Hematopoietic multipotent progenitor cell treated with erythropoietin and hydrocortisone succinate and interleukin-3 and kit ligand, for 8 days (in vitro differentiated cells): ENCODE data around the gene ZFPM1.
"Not testable (repeated sequence)": the region's sequence is repeated elsewhere in the genome, so short reads cannot be mapped to it uniquely, and the experiment has no call there.

Experiments
- DNase-seq: peaks from one replicate; pipeline ENCODE4 v3.0.0-alpha.2; 2015

The ZFPM1 gene

GRCh38 chr16:88482630-88483391 lies 29.7 kb downstream of the ZFPM1 start:
- DNase-seq: peak; percentile 60

GRCh38 chr16:88483392-88483641 lies 30.2 kb downstream of the ZFPM1 start:
- no peak for DNase-seq

- DNase-seq: no peak
Observed at GRCh38 chr16:88484505-88485365, 31.7 kb downstream of the ZFPM1 start.

- DNase-seq: not testable (repeated sequence)
Observed at GRCh38 chr16:88485366-88485741, 32.3 kb downstream of the ZFPM1 start.

- no peak for DNase-seq
Observed at GRCh38 chr16:88486398-88487123, 33.5 kb downstream of the ZFPM1 start.

GRCh38 chr16:88487124-88487432 lies 34.0 kb downstream of the ZFPM1 start:
- DNase-seq: no peak

GRCh38 chr16:88487920-88488851 lies 35.1 kb downstream of the ZFPM1 start:
- DNase-seq: no peak

- DNase-seq: no peak
Observed at GRCh38 chr16:88489163-88489741, 36.2 kb downstream of the ZFPM1 start.

- no peak for DNase-seq
Observed at GRCh38 chr16:88491001-88491559, 38.0 kb downstream of the ZFPM1 start.

- peak; percentile 96 for DNase-seq
Observed at GRCh38 chr16:88491560-88492310, 38.7 kb downstream of the ZFPM1 start.

GRCh38 chr16:88493879-88494278 lies 40.8 kb downstream of the ZFPM1 start:
- DNase-seq: no peak

GRCh38 chr16:88494335-88495154 lies 41.5 kb downstream of the ZFPM1 start:
- peak; percentile 39 for DNase-seq

- no peak for DNase-seq
Observed at GRCh38 chr16:88495268-88495772, 42.2 kb downstream of the ZFPM1 start.

GRCh38 chr16:88497561-88498462 lies 44.7 kb downstream of the ZFPM1 start:
- peak; percentile 94 for DNase-seq

GRCh38 chr16:88498576-88499208 lies 45.6 kb downstream of the ZFPM1 start:
- no peak for DNase-seq

GRCh38 chr16:88499292-88499691 lies 46.2 kb downstream of the ZFPM1 start:
- peak; percentile 48 for DNase-seq

GRCh38 chr16:88499836-88500251 lies 46.8 kb downstream of the ZFPM1 start:
- peak; percentile 74 for DNase-seq

- DNase-seq: no peak
Observed at GRCh38 chr16:88500255-88500661, 47.2 kb downstream of the ZFPM1 start.
